NT2/D1 (cell line): Measurements from ENCODE around the gene ANKS4B.

Source experiments
- SUZ12 ChIP-seq: IDR thresholded peaks from 2 replicates; pipeline ENCODE4 v1.6.1; 2011; ENCODE audit not compliant: insufficient read length, insufficient read depth; ENCODE audit errors: extremely low read depth
- YY1 ChIP-seq: IDR thresholded peaks from 2 replicates; pipeline ENCODE4 v1.6.1; 2011; ENCODE audit not compliant: insufficient read length, insufficient read depth
- ZNF274 ChIP-seq: IDR thresholded peaks from 2 replicates; pipeline ENCODE4 v1.6.1; 2011; ENCODE audit warnings: mild to moderate bottlenecking, low read depth, low read length

DNA sequence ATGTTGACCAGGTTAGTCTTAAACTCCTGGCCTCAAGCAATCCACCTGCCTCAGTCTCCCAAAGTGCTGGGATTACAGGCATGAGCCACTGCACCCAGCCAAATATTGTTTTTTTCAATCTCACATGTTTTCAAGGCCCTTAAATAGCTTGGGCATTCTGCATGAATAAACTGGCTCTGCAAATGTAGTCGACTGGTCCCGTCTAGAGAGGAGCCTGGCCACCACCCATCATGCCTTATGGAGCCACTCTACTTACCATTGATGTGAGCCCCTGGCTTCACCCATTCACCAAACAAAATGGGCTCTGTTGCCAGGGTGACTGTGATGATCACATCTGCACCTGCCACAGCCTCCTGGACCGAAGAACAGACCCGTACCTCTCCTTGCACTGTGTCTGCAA lies 33.8 kb downstream of the ANKS4B start:
- TF ChIP-seq ZNF274 = no peak
- TF ChIP-seq YY1 = no peak
- no peak for TF ChIP-seq SUZ12
